ENCODE measurements around the gene CACNG1. TPM values are rescaled to one million over a fixed set of nuclear protein-coding genes. Genes with fewer than 3 reads are reported as not detected.

CACNG1 gene
- total RNA-seq, 2 donors from 2014 or later: not detected

DNA sequence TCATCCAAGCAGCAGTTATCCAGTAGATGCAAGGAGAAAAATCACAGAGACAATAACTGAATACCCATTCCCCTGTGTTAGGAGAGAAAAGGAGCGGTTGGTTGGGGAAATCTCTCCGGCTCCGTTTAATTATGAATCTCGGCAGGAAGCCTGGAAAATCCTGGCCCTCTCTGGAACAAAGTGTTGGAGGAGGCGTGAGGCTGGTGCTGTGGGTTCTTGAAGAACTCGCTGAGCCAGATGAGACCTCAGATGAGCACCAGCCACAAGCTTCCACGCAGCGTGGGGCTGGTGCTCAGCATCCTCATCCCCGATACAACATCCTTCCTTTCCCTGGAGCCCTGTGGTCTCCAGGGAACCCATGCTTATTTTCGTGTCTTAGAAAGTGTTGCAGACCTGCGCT is 40.2 kb upstream of the CACNG1 start:
- TF ChIP-seq, protein P1, sequence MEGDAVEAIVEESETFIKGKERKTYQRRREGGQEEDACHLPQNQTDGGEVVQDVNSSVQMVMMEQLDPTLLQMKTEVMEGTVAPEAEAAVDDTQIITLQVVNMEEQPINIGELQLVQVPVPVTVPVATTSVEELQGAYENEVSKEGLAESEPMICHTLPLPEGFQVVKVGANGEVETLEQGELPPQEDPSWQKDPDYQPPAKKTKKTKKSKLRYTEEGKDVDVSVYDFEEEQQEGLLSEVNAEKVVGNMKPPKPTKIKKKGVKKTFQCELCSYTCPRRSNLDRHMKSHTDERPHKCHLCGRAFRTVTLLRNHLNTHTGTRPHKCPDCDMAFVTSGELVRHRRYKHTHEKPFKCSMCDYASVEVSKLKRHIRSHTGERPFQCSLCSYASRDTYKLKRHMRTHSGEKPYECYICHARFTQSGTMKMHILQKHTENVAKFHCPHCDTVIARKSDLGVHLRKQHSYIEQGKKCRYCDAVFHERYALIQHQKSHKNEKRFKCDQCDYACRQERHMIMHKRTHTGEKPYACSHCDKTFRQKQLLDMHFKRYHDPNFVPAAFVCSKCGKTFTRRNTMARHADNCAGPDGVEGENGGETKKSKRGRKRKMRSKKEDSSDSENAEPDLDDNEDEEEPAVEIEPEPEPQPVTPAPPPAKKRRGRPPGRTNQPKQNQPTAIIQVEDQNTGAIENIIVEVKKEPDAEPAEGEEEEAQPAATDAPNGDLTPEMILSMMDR (IDR thresholded peaks at IDR 0.05): no peak

DNA sequence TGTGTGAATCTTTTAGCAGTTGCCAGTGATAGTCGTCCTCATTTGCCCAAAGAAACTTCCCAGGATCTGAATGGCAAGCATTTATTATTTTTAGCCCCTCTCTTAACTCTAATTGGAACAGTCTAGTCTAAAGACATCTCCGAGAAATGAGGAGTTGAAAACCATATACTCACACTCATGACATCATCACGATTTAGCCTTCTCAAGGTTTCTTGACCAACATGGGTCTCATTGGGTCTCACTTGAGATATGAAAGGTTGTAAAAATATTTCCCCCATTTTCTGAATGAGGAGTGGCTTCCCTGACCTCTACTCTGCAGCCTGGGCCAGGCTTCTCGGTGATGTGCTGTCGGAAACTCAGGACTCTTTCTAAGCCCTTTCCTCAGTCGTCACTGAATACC is 37.1 kb upstream of the CACNG1 start:
- no peaks in the 10 kb centered on the region for H3K36me3 ChIP-seq
- TF ChIP-seq, protein P1 (IDR thresholded peaks at IDR 0.05): no peak
- DNase-seq (ENCODE audit: low spot score) (no peak), ATAC-seq (ENCODE audit: insufficient number of reproducible peaks, low FRiP score, low read depth) (no peak)
- H3K4me1 ChIP-seq (ENCODE audit: control insufficient read depth in 1 of 2, low read depth in 2 of 2): no peaks in the 10 kb centered on the region
- H3K27ac ChIP-seq: no peak overlapping the region
- no peak overlapping the region for H3K4me3 ChIP-seq
- no peaks in the 10 kb centered on the region for H3K9me3 ChIP-seq
- no peaks in the 10 kb centered on the region for H3K27me3 ChIP-seq (replicated peaks; ENCODE audit: insufficient read depth)

More for the DNA sequence above, 40.2 kb upstream of the CACNG1 start:
- Histone ChIP-seq H3K27me3 (replicated peaks; ENCODE audit: insufficient read depth) (no peaks in the 10 kb centered on the region), H3K9me3 (no peaks in the 10 kb centered on the region), H3K4me3 (no peak overlapping the region), H3K36me3 (no peaks in the 10 kb centered on the region), H3K27ac (no peak overlapping the region), H3K4me1 (ENCODE audit: control insufficient read depth in 1 of 2, low read depth in 2 of 2) (no peaks in the 10 kb centered on the region)
- ATAC-seq (ENCODE audit: insufficient number of reproducible peaks, low FRiP score, low read depth): no peak
- DNase-seq (ENCODE audit: low spot score): no peak

DNA sequence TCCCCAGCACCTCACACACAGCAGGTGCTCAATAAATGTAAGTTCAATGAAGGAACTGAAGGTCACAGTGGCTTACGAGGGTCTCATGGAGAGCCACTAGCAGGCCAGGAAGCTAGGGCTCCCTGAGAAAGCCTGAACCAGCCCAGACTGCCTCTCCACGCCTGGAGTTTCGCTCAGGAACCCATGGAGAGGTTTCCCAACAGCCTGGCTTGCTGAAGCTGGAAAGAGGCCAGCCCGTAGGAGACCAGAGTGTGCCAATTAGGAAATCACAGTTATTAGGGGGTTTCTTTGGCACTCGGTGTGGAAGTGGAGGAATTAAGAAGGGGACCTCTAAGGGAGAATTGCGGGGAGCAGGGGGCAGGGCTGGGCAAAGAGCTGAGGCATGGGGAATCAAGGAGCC is 36.3 kb upstream of the CACNG1 start:
- H3K36me3 ChIP-seq: no peaks in the 10 kb centered on the region
- H3K4me3 ChIP-seq: no peak overlapping the region
- H3K9me3 ChIP-seq: no peaks in the 10 kb centered on the region
- no peaks in the 10 kb centered on the region for H3K4me1 ChIP-seq (ENCODE audit: control insufficient read depth in 1 of 2, low read depth in 2 of 2)
- ATAC-seq (ENCODE audit: insufficient number of reproducible peaks, low FRiP score, low read depth) (no peak), DNase-seq (ENCODE audit: low spot score) (no peak)
- H3K27ac ChIP-seq: no peak overlapping the region
- TF ChIP-seq, protein P1 (IDR thresholded peaks at IDR 0.05): no peak
- H3K27me3 ChIP-seq (replicated peaks; ENCODE audit: insufficient read depth): no peaks in the 10 kb centered on the region

DNA sequence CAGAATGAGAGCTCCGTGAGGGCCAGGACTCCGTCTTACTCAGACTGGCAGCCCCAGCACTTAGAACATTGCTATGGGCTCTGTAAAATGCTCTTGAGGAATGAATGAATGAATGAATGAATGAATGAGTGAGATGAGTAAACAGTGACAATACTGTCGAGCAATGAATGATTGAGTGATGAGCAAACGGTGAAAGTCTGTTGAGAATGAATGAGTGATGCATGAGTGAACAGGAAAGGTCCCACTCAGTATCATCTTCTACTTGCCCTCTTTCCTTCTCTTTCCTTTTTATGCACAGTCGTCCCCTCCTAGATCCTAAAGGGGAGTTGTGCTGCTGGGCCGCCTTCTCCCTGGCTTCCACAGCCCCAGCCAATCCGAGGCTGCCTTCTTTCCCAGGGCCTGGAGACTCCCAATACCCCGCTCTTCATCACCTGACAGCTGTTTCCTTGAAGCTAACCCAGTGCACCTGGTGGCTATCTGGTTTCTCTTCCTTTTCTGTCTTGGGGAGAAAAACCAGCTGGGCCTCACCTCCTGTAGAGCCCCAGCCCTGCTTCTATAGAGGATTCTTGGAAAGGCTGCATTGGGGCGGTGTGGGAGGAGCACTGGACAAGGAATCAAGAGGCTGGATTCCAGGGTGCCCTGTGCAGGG is 32.7 kb upstream of the CACNG1 start:
- Histone ChIP-seq H3K4me3 (no peak overlapping the region), H3K9me3 (no peaks in the 10 kb centered on the region), H3K4me1 (ENCODE audit: control insufficient read depth in 1 of 2, low read depth in 2 of 2) (no peaks in the 10 kb centered on the region), H3K27ac (no peak overlapping the region), H3K27me3 (replicated peaks; ENCODE audit: insufficient read depth) (no peaks in the 10 kb centered on the region), H3K36me3 (no peaks in the 10 kb centered on the region)
- DNase-seq (ENCODE audit: low spot score) (no peak), ATAC-seq (ENCODE audit: insufficient number of reproducible peaks, low FRiP score, low read depth) (no peak)
- TF ChIP-seq, protein P1 (IDR thresholded peaks at IDR 0.05): no peak

DNA sequence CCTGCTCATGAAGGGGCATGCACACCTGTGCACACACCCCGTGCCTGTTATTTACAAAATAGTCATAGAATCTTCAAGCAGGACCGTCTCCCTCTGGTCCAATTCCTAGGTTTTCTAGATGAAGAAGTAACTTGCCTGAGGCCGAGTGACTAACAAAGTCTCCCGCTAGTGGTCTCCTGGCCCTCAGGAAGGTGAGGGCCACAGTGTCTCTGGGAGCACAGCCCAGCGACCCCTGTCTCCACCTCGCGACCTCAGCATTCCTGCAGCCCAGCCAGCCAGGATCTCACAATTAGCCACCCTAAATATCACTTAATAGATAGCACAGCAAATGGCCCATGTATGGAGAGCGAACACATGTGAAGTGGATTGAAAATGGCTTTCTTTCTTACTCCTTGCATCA is 30.5 kb upstream of the CACNG1 start:
- H3K27ac ChIP-seq: no peak overlapping the region
- no peaks in the 10 kb centered on the region for H3K9me3 ChIP-seq
- DNase-seq (ENCODE audit: low spot score) (no peak), ATAC-seq (ENCODE audit: insufficient number of reproducible peaks, low FRiP score, low read depth) (no peak)
- H3K4me1 ChIP-seq (ENCODE audit: control insufficient read depth in 1 of 2, low read depth in 2 of 2): no peaks in the 10 kb centered on the region
- H3K27me3 ChIP-seq (replicated peaks; ENCODE audit: insufficient read depth): no peaks in the 10 kb centered on the region
- no peaks in the 10 kb centered on the region for H3K36me3 ChIP-seq
- TF ChIP-seq, protein P1 (IDR thresholded peaks at IDR 0.05): no peak
- H3K4me3 ChIP-seq: no peak overlapping the region
